Panc1 (cell line): ENCODE results near the gene HSD17B14.

Experiments
- POLR2AphosphoS5 ChIP-seq: IDR thresholded peaks from 2 replicates; pipeline ENCODE4 v1.6.1; 2012; ENCODE audit warnings: mild to moderate bottlenecking, low read depth, low read length, moderate library complexity
- SIN3A ChIP-seq: IDR thresholded peaks from 2 replicates; pipeline ENCODE4 v1.6.1; 2012; ENCODE audit warnings: low read depth, mild to moderate bottlenecking, low read length, moderate library complexity, borderline replicate concordance; ENCODE audit not compliant: insufficient read depth
- TCF7L2 ChIP-seq: IDR thresholded peaks from 2 replicates; pipeline ENCODE4 v1.6.1; 2011; ENCODE audit warnings: mild to moderate bottlenecking, low read depth, low read length, inconsistent platforms
- TF ChIP-seq, protein P1 (sequence below): fragments of 450-650 bp; IDR thresholded peaks from 2 replicates; pipeline ENCODE4 v1.5.1; 2017; ENCODE audit warnings: mild to moderate bottlenecking
- TF ChIP-seq, protein P2 (sequence below), 2 experiments: IDR thresholded peaks; 2 replicates each; pipeline ENCODE4 v1.6.1; 2011 to 2012; ENCODE audit warnings: low read depth in 2 of 2, control low read depth in 1 of 2, low read length in 1 of 2, mild to moderate bottlenecking in 1 of 2, moderate library complexity in 1 of 2; ENCODE audit not compliant: insufficient read depth in 1 of 2

DNA sequence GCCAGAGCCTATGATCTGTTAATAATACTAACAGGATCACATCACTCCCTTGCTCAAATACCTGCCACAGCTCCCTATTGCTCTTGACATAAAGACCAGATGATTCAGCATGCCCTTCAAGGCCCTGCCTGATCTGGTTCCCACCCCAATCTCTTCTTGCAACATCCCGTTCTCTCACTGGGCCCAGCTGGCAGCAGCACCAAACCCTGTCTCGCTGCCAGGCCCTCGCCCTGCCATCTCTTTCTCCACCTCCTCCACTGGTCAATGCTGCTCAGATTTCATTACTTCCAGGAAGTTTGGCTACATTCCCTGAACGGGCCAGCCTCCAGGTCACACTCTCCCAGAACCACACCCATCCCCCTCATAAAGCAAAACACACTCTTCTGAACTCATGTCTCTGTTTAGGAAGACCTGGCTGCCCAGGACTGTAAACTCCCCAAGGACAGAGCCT lies 16.9 kb downstream of the HSD17B14 start:
- no peak for TF ChIP-seq TCF7L2
- no peak for TF ChIP-seq SIN3A
- no peak for TF ChIP-seq POLR2AphosphoS5
- TF ChIP-seq, protein P1, sequence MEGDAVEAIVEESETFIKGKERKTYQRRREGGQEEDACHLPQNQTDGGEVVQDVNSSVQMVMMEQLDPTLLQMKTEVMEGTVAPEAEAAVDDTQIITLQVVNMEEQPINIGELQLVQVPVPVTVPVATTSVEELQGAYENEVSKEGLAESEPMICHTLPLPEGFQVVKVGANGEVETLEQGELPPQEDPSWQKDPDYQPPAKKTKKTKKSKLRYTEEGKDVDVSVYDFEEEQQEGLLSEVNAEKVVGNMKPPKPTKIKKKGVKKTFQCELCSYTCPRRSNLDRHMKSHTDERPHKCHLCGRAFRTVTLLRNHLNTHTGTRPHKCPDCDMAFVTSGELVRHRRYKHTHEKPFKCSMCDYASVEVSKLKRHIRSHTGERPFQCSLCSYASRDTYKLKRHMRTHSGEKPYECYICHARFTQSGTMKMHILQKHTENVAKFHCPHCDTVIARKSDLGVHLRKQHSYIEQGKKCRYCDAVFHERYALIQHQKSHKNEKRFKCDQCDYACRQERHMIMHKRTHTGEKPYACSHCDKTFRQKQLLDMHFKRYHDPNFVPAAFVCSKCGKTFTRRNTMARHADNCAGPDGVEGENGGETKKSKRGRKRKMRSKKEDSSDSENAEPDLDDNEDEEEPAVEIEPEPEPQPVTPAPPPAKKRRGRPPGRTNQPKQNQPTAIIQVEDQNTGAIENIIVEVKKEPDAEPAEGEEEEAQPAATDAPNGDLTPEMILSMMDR: no peak
- TF ChIP-seq, protein P2, sequence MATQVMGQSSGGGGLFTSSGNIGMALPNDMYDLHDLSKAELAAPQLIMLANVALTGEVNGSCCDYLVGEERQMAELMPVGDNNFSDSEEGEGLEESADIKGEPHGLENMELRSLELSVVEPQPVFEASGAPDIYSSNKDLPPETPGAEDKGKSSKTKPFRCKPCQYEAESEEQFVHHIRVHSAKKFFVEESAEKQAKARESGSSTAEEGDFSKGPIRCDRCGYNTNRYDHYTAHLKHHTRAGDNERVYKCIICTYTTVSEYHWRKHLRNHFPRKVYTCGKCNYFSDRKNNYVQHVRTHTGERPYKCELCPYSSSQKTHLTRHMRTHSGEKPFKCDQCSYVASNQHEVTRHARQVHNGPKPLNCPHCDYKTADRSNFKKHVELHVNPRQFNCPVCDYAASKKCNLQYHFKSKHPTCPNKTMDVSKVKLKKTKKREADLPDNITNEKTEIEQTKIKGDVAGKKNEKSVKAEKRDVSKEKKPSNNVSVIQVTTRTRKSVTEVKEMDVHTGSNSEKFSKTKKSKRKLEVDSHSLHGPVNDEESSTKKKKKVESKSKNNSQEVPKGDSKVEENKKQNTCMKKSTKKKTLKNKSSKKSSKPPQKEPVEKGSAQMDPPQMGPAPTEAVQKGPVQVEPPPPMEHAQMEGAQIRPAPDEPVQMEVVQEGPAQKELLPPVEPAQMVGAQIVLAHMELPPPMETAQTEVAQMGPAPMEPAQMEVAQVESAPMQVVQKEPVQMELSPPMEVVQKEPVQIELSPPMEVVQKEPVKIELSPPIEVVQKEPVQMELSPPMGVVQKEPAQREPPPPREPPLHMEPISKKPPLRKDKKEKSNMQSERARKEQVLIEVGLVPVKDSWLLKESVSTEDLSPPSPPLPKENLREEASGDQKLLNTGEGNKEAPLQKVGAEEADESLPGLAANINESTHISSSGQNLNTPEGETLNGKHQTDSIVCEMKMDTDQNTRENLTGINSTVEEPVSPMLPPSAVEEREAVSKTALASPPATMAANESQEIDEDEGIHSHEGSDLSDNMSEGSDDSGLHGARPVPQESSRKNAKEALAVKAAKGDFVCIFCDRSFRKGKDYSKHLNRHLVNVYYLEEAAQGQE (IDR thresholded peaks at IDR 0.05; ENCODE audit: insufficient read depth in 1 of 2, low read depth in 2 of 2, low read length in 1 of 2): no peak
